H9 (cell line): ENCODE data around the gene DPCD. TPM values are rescaled to one million over a fixed set of nuclear protein-coding genes. Genes with fewer than 3 reads are reported as not detected.

ENCODE experiments used
- DNase-seq: peaks from one replicate; pipeline ENCODE4 v3.0.0-alpha.2; 2017
- H2AFZ ChIP-seq: one replicate; pipeline ENCODE4 v1.6.1; 2013; ENCODE audit warnings: mild to moderate bottlenecking, low read length, control low read depth, moderate library complexity
- H2AK5ac ChIP-seq: 2 replicates; pipeline ENCODE4 v1.6.1; 2013; ENCODE audit warnings: low read length, control low read depth, mixed read lengths; ENCODE audit not compliant: insufficient read length
- H2BK120ac ChIP-seq: one replicate; pipeline ENCODE4 v1.6.1; 2013; ENCODE audit warnings: low read depth, mild to moderate bottlenecking, low read length, control low read depth, inconsistent platforms; ENCODE audit not compliant: poor library complexity, severe bottlenecking
- H2BK12ac ChIP-seq: 2 replicates; pipeline ENCODE4 v1.6.1; 2013; ENCODE audit warnings: low read length, control low read depth, mixed read lengths, low read depth; ENCODE audit not compliant: insufficient read length
- H2BK15ac ChIP-seq: 2 replicates; pipeline ENCODE4 v1.6.1; 2013; ENCODE audit warnings: low read depth, low read length, control low read depth
- H2BK20ac ChIP-seq: one replicate; pipeline ENCODE4 v1.6.1; 2013; ENCODE audit warnings: low read depth, mild to moderate bottlenecking, low read length, control low read depth, inconsistent platforms; ENCODE audit not compliant: poor library complexity, severe bottlenecking
- H2BK5ac ChIP-seq: 2 replicates; pipeline ENCODE4 v1.6.1; 2013; ENCODE audit warnings: low read length, control low read depth, mixed read lengths; ENCODE audit not compliant: insufficient read length
- H3K14ac ChIP-seq: 2 replicates; pipeline ENCODE4 v1.6.1; 2013; ENCODE audit warnings: low read length, control low read depth; ENCODE audit not compliant: insufficient read depth
- H3K18ac ChIP-seq: 2 replicates; pipeline ENCODE4 v1.6.1; 2013; ENCODE audit warnings: low read depth, mild to moderate bottlenecking, mixed read lengths, low read length, control low read depth; ENCODE audit not compliant: insufficient read length
- H3K23ac ChIP-seq: 2 replicates; pipeline ENCODE4 v1.6.1; 2013; ENCODE audit warnings: low read length, control low read depth, mixed read lengths, low read depth; ENCODE audit not compliant: insufficient read length
- H3K23me2 ChIP-seq: 2 replicates; pipeline ENCODE4 v1.6.1; 2013; ENCODE audit warnings: low read depth, mild to moderate bottlenecking, mixed read lengths, low read length, control low read depth; ENCODE audit not compliant: insufficient read length, poor library complexity, severe bottlenecking
- H3K27ac ChIP-seq: 2 replicates; pipeline ENCODE4 v1.5.1; 2013; ENCODE audit warnings: low read length, control low read depth, mixed read lengths, low read depth; ENCODE audit not compliant: insufficient read length
- H3K27me3 ChIP-seq: 2 replicates; pipeline ENCODE4 v1.6.1; 2013; ENCODE audit warnings: low read length, control low read depth, inconsistent platforms; ENCODE audit not compliant: insufficient read depth
- H3K4ac ChIP-seq: 2 replicates; pipeline ENCODE4 v1.6.1; 2013; ENCODE audit warnings: low read depth, mild to moderate bottlenecking, control low read depth, inconsistent platforms, low read length, moderate library complexity
- H3K4me1 ChIP-seq: 2 replicates; pipeline ENCODE4 v1.6.1; 2013; ENCODE audit warnings: low read length, control low read depth, inconsistent platforms; ENCODE audit not compliant: insufficient read depth
- H3K4me2 ChIP-seq: 2 replicates; pipeline ENCODE4 v1.6.1; 2013; ENCODE audit warnings: low read length, control low read depth, mixed read lengths; ENCODE audit not compliant: insufficient read length, insufficient read depth
- H3K56ac ChIP-seq: 2 replicates; pipeline ENCODE4 v1.6.1; 2013; ENCODE audit warnings: low read depth, mild to moderate bottlenecking, mixed read lengths, low read length, control low read depth; ENCODE audit not compliant: insufficient read length
- H3K79me1 ChIP-seq: 2 replicates; pipeline ENCODE4 v1.6.1; 2013; ENCODE audit warnings: low read depth, mild to moderate bottlenecking, moderate library complexity, low read length, control low read depth, inconsistent platforms; ENCODE audit not compliant: insufficient read depth, poor library complexity, severe bottlenecking
- H3K79me2 ChIP-seq: 2 replicates; pipeline ENCODE4 v1.6.1; 2013; ENCODE audit warnings: low read length, control low read depth, inconsistent platforms; ENCODE audit not compliant: insufficient read depth
- H3K9ac ChIP-seq: 2 replicates; pipeline ENCODE4 v1.6.1; 2013; ENCODE audit warnings: low read length, control low read depth, mixed read lengths; ENCODE audit not compliant: insufficient read length; ENCODE audit errors: extremely low read depth
- H3K9me3 ChIP-seq: one replicate; pipeline ENCODE4 v1.6.1; 2013; ENCODE audit warnings: low read depth, low read length, inconsistent platforms; ENCODE audit not compliant: control insufficient read depth
- H3T11ph ChIP-seq: one replicate; pipeline ENCODE4 v1.6.1; 2013; ENCODE audit warnings: mild to moderate bottlenecking, low read length, control low read depth, inconsistent platforms
- H4K20me1 ChIP-seq: one replicate; pipeline ENCODE4 v1.6.1; 2013; ENCODE audit not compliant: control insufficient read depth, insufficient read length, insufficient read depth
- H4K5ac ChIP-seq: 2 replicates; pipeline ENCODE4 v1.6.1; 2013; ENCODE audit warnings: low read depth, mild to moderate bottlenecking, mixed read lengths, low read length, control low read depth; ENCODE audit not compliant: insufficient read length
- H4K8ac ChIP-seq: replicated peaks from 2 replicates; pipeline ENCODE4 v1.6.1; 2013; ENCODE audit warnings: low read length, control low read depth, mixed read lengths, low read depth; ENCODE audit not compliant: insufficient read length
- H4K91ac ChIP-seq: 2 replicates; pipeline ENCODE4 v1.6.1; 2013; ENCODE audit warnings: low read depth, mild to moderate bottlenecking, moderate library complexity, mixed read lengths, low read length, control low read depth; ENCODE audit not compliant: insufficient read length
- H3K27ac Mint-ChIP-seq, 3 experiments: 2 replicates in 2 of 3; 3 replicates in 1 of 3; pipeline ENCODE4 v1.8.0; 2020 to 2021; ENCODE audit warnings: mixed read lengths in 3 of 3, mild to moderate bottlenecking in 1 of 3, moderate library complexity in 1 of 3
- H3K27me3 Mint-ChIP-seq: 2 replicates; pipeline ENCODE4 v1.8.0; 2021; ENCODE audit warnings: low read depth, mild to moderate bottlenecking, moderate library complexity, mixed read lengths
- H3K36me3 Mint-ChIP-seq, 3 experiments: 2 replicates in 2 of 3; 3 replicates in 1 of 3; pipeline ENCODE4 v1.8.0; 2020 to 2021; ENCODE audit warnings: low read depth in 3 of 3, mixed read lengths in 3 of 3; ENCODE audit not compliant: insufficient read depth in 1 of 3
- H3K4me1 Mint-ChIP-seq, 2 experiments: 2 replicates each; pipeline ENCODE4 v1.8.0; 2020; ENCODE audit warnings: mixed read lengths in 2 of 2
- H3K4me3 Mint-ChIP-seq, 2 experiments: 2 replicates in 1 of 2; 3 replicates in 1 of 2; pipeline ENCODE4 v1.8.0; 2020 to 2021; ENCODE audit warnings: mild to moderate bottlenecking in 2 of 2, mixed read lengths in 2 of 2, moderate library complexity in 1 of 2
- H3K9me3 Mint-ChIP-seq, 2 experiments: 2 replicates in 1 of 2; 3 replicates in 1 of 2; pipeline ENCODE4 v1.8.0; 2020; ENCODE audit warnings: mild to moderate bottlenecking in 2 of 2, mixed read lengths in 2 of 2, moderate library complexity in 1 of 2
- CTCF ChIP-seq: fragments of 200-600 bp; sonication (generic); conservative IDR thresholded peaks from 3 replicates; pipeline ENCODE4 v1.8.0; 2021; ENCODE audit warnings: antibody characterized with exemption, mild to moderate bottlenecking
- WGBS: extraction: QIAGEN DNeasy Blood & Tissue Kit; methylation state at CpG from one replicate; pipeline ENCODE4 v1.1.7; 2013; ENCODE audit warnings: missing lambda C conversion rate, low lambda C conversion rate, mixed read lengths; ENCODE audit not compliant: insufficient read length; ENCODE audit errors: extremely low coverage; 5-methylcytosine and 5-hydroxymethylcytosine counted together
- total RNA-seq: library from RNA; stranded (reverse); gene quantifications from 2 replicates; pipeline ENCODE4 v1.2.1, GENCODE V29; 2021

DPCD gene
- total RNA-seq, 1 experiment from 2014 or later: 21.8 TPM

- no peak overlapping the region for H2AK5ac ChIP-seq
- no peak overlapping the region for H2BK120ac ChIP-seq
- no peak overlapping the region for H3T11ph ChIP-seq
- peaks cover 3 to 11% of the 10 kb centered on the region in 2 experiments; a peak in 3 of 4 replicates for H3K4me1 Mint-ChIP-seq
- no peak overlapping the region for H2BK5ac ChIP-seq
- H2AFZ ChIP-seq: no peak overlapping the region
- no peak overlapping the region for H3K56ac ChIP-seq
- no peak overlapping the region for H3K27ac ChIP-seq
- peaks cover 0 to 2% (median 2%) of the 10 kb centered on the region in 3 experiments; a peak in 4 of 7 replicates for H3K36me3 Mint-ChIP-seq
- H3K79me2 ChIP-seq: no peaks in the 10 kb centered on the region
- H3K9me3 ChIP-seq: no peaks in the 10 kb centered on the region
- no peaks in the 10 kb centered on the region for H3K79me1 ChIP-seq
- no peaks in the 10 kb centered on the region for H3K9me3 Mint-ChIP-seq
- no peak overlapping the region for H3K23ac ChIP-seq
- no peaks in the 10 kb centered on the region for H3K23me2 ChIP-seq
- H3K4me2 ChIP-seq: no peak overlapping the region
- peaks cover 5% of the 10 kb centered on the region for H3K27me3 Mint-ChIP-seq
- H3K27me3 ChIP-seq: no peaks in the 10 kb centered on the region
- no peak overlapping the region for H4K91ac ChIP-seq
- H2BK20ac ChIP-seq: no peak overlapping the region
- no peak overlapping the region for H4K5ac ChIP-seq
- H3K4me3 Mint-ChIP-seq: no peak overlapping the region
- no peak overlapping the region for H4K8ac ChIP-seq
- no peak overlapping the region for H3K18ac ChIP-seq
- no CpG with 5 or more reads among the region's 2 CpGs for WGBS
- no peak for TF ChIP-seq CTCF
- no peak overlapping the region for H3K4ac ChIP-seq
- DNase-seq: no peak
- no peak overlapping the region for H3K14ac ChIP-seq
- H4K20me1 ChIP-seq: no peaks in the 10 kb centered on the region
- H2BK15ac ChIP-seq: no peak overlapping the region
- no peak overlapping the region for H3K9ac ChIP-seq
- H3K4me1 ChIP-seq: no peaks in the 10 kb centered on the region
- H2BK12ac ChIP-seq: no peak overlapping the region
- H3K27ac Mint-ChIP-seq: no peak overlapping the region; a peak in 1 of 7 replicates
These were observed 30.6 kb upstream of the DPCD start for GRCh38 chr10:101557541-101557940.
